GM19328 (cell line): ENCODE results near the gene KCNA10.

Experiments used
- ATAC-seq: cut with Tn5 transposase; IDR thresholded peaks from one replicate; pipeline ENCODE4 v1.9.1; 2021; ENCODE audit warnings: mild to moderate bottlenecking, moderate library complexity; ENCODE audit not compliant: unreplicated experiment

KCNA10 gene

GRCh38 chr1:110519125-110519810 is at the start of gene KCNA10:
Gene KCNA10, minus strand, starts transcription at chr1:110519175. Its CDS starts 388 bp downstream, at chr1:110518787.
- ATAC-seq: no peak

DNA sequence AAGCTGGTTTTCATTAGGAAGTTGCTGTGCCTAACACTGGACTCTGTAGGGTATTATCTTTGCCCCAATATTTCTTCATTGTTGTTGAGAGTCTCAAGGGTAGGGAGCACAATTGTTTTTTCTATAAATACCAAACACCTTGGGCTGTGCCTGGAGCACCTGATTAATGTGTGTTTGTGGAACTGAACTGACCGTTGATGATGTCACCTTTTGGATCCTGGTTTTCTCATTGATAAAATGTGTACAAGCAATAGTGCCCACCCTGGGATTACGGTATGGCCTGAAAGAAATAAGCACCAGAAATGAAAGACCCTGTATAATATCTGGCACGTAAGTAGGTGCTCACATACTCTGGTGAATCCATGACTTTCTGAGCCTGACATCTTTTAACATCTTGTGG is 47.9 kb upstream of the KCNA10 start:
- ATAC-seq: no peak

- ATAC-seq: no peak
These were observed 46.6 kb upstream of the KCNA10 start for GRCh38 chr1:110565565-110565964.

DNA sequence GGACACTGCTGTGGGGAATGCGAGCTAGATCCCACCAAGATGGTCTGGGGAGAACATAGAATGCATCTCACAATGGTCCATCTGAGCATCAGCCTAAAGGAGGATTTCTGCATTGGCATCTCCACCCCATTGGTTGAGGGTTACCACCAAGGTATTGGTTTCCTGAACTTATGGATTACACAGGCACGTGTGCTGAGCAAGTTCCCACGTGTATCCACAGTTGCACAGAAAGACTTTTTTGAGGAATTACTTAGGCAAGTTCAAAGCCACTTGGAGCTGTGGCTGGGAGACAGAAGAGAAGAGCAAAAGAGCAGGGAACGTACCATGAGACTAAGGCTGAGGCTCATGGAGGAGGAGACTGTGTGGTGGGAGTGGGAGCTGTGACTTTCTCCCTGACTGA is 44.1 kb upstream of the KCNA10 start:
- ATAC-seq: no peak

DNA sequence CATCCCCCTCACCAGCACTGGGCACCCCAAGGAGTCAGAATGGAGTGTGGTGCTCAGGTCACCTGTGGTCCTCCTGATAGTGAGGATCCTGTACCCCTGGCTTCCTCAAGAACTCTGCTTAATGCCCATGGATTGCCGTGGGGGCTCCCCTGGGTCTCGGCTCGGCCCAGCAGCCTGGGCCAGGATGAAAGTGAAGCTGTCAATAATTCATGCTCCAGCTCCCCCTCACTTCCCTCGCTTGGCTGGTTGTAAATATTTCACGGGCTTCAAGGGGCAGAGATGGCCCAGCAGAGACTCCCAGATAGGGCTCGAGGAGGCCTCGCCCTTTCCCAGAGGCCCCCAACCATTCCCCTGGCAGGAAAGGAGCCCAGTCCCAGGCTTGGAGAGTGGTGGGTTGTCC is 42.6 kb upstream of the KCNA10 start:
- no peak for ATAC-seq

DNA sequence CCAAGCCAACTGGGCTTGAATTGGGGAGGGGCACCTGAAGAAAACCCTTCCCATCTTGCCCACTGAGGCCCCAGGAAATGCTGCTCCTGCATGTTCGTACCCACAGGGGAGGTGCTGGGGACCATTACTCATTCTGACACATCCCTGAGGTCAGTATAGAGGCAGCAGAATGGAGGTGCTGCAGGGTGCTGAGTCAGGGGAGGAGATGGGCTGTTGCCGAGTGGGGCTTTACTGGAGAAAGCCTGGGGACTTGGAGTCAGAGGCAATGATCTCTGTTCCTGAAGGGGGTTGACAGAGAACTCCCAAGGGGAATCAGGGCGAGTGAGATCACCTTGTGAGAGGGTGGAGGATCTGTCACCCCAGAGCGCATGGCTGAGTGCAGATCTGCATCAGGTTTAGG is 40.2 kb upstream of the KCNA10 start:
- ATAC-seq: no peak

GRCh38 chr1:110557481-110557880 is 38.5 kb upstream of the KCNA10 start:
- ATAC-seq: no peak

DNA sequence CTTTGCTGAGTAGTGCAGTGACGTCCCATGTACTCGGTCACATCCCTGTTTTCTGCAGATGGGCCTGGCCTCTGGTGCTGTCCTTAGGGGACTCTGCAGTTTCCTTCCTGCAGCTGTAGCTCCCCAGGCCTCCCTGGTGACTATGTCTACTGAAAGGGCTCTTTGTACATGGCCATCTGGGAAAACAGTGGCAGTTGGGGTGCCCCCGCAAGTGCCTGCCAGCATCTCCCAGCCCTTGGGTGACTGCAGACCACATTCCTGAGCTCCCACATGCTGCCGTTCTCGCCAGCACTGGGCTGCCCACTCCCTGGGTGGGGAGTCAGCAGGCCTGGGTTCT is 37.5 kb upstream of the KCNA10 start:
- no peak for ATAC-seq

- ATAC-seq: no peak
These were observed 37.0 kb upstream of the KCNA10 start for GRCh38 chr1:110555807-110556470.

DNA sequence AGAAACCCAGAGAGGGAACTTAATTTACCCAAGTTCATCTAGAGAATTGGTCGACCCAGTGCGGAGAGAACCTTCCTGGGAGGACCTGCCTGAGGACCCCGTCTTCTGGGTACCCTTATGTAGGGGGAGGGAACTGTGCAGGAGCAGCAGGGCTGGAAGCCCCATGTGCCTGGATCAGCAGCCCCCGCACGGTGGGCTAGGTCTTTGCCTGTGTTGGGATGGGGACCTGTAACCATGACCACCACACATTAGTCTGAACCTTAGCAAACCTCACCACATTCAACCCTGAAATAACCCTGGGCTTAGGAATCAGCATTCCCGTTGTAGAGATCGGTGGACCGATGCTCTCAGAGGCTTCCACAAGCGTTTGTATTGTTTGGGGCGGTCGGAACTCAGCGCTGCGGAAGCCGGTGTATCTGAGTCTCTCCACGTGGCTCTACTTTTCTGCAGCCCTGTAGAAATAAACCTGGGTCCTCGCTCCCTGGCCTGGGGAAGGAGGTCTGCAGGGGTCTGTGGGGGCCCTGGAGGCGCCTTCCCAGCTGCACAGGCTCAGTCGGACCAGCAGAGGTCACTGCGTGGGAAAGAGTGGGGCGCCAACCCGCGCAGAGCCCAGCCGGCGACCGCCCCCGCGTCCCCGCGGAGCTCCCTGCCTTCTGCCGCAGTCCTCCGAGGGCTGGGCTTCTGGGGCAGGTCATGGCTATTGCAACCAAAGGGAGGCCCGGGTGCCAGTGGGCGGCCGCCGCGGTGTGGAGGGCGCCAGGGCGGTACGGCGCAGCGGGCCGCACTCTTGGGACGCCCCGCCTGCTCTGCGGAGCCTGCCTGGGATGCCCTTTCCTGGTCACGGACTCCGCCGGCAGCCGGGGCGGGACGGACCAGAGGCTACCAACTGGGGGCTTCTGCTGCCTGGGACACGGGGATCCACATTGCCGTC is 36.2 kb upstream of the KCNA10 start:
- no peak for ATAC-seq

DNA sequence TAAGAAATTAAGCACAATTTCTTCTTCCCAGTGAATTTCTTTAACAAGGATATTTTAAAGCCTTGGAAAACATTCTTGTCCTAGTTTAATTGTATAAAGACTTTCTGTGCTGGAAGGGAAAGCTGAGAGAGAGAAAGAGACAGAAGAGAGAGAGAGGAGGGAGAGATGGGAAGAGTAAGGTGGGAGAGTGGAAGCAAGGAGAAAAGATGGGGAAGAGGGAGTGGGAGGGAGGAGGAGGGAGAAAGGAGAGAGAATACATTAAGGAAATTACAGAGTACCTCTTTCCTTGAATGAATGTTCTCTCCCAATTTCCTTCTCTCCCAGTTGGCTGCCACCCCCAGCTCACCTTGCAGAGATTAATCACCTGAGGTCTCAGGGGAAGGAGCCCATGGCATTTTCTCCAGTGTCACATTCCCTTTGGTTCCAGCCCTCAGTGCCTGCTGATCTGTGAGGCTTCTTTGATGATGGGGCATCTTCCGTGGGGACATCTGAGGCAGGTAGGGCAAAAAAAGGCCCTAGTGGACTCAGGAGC is 32.4 kb upstream of the KCNA10 start:
- no peak for ATAC-seq

DNA sequence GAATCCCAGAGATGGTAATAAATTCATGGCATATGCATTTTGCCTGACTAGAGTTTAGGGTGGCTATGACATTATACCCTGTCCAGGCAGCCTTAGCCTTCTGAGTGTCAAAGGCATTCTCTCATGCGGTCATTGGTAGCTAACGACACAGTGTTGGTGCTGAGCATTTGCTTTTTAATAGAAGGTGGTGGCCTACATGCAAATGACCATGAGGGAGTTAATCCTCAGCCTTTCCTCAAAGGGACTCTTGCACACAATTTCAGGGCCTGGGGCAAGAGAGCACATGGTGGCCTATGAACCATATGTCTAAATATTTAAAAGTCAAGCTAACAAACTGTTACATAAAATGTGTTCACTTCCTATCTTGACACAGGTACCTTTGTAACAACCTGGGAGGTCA is 30.9 kb upstream of the KCNA10 start:
- no peak for ATAC-seq

GRCh38 chr1:110548381-110548780 is 29.4 kb upstream of the KCNA10 start:
- ATAC-seq: no peak

- ATAC-seq: no peak
These were observed 28.0 kb upstream of the KCNA10 start for GRCh38 chr1:110547017-110547416.

- no peak for ATAC-seq
These were observed 26.5 kb upstream of the KCNA10 start for GRCh38 chr1:110545492-110545891.

- no peak for ATAC-seq
These were observed 25.8 kb upstream of the KCNA10 start for GRCh38 chr1:110544753-110545152.

- no peak for ATAC-seq
These were observed 23.8 kb upstream of the KCNA10 start for GRCh38 chr1:110542725-110543124.

DNA sequence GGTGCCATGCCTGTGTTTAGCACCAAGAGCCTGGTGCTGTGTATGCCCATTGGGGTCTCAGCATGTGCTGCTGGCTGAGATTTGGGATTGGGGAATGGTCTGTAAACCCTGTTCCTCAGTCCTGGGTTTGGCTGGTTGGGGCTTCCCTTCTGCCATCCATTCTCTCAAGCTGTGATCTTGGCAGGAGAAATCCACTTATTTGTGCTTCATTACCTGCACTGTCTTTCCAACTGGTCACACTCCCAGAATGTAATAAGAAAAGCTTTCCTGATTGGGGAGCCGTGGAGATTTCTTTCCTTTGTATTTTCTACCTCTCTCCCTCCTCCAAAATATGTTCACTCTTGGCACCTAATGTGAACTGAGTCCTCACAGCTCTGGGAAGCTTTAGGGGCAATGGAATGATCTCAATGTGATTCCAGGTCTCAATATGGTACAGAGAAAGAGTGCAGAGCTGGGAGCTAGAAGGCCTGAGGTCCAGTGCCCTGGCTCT is 23.0 kb upstream of the KCNA10 start:
- no peak for ATAC-seq

DNA sequence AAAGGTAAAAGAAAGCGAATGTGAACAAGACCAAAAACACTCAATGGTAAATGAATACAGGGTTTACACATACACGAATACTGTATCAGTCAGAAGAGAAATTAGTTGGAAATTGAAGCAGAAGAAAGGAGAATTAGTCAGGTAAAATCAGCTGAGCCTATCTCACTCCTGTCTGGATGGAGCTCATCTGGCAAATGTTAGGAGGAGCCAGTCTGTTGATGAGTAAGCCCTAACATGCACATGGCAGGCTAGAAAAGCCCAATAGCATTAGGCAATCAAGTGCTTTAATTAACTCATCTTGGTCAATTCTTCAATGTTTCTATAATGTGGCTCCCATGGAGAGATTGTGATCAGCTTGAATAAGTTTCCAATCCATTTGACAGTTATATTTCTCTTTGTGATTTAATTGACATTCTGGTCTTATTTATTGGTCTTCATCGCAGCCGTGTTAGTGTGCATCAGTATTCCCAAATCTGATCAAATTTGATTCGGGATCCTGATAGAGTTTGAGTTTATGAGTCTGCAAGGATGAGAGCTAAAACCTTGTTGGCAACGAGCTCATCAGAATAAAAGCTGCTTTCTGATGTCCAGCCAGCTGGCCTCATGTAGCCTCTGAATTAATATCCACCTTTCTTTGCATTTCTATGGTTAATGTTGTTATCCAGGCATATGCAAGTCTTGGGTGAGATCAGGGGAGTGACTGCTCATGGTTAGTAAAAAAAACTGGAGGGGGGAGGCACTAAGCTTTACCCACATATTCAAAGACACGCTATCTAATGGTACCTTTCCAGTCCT is 22.1 kb upstream of the KCNA10 start:
- no peak for ATAC-seq

DNA sequence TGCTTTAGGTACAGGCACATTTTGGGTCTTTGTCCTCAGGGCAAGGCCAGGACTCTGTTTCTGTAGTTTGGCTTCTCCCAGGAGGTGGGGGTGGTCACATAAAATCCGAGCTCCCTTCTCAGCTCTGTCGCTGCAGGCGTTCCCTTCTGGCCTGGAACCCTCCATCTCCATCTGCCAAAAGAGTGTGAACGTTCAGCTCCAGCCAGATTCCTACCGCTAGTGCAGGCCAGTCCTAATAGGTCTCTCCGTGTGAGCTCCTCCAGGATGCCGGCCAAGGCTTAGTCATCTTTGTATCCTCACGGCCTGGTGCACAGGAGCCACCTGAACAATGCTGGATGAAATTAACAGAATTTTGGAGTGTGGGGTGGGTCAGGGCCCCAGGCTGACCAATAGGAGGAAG is 19.9 kb upstream of the KCNA10 start:
- ATAC-seq: no peak

GRCh38 chr1:110538075-110538474 is 19.1 kb upstream of the KCNA10 start:
- ATAC-seq: no peak
